Activated T-cell treated with anti-CD3 and anti-CD28 coated beads for 1 hour (primary cell): ENCODE data around the gene SLAMF6.
"Not testable (repeated sequence)": the region's sequence is repeated elsewhere in the genome, so short reads cannot be mapped to it uniquely, and the experiment has no call there.

Experiments
- DNase-seq: peaks from one replicate; pipeline ENCODE4 v3.0.0-alpha.2; 2020; ENCODE audit warnings: low read depth

Gene SLAMF6

GRCh38 chr1:160504651-160505050, 18.4 kb downstream of the SLAMF6 start:
- no peak for DNase-seq

DNA sequence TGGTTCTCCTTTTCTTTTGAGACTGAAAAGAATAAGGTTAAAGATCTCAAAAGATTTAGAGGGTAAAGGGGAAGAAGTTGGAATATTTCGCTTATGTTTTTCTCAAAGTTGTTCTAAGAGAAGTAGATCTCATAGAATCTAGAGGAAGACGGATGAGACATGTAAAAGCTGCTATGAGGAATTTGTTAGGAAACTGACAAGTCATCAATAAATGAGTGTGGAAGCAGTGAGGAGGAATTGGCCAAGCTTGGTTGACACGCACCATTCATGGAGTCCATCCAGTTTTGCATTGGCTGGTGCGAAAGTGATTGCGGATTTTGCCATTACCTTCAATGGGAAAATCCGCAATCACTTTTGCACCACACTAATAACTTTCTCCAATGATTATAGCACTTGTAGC, 20.0 kb downstream of the SLAMF6 start:
- no peak for DNase-seq

GRCh38 chr1:160500321-160500990, 22.6 kb downstream of the SLAMF6 start:
- no peak for DNase-seq

- no peak for DNase-seq
Measured at GRCh38 chr1:160499631-160500030, 23.4 kb downstream of the SLAMF6 start.

DNA sequence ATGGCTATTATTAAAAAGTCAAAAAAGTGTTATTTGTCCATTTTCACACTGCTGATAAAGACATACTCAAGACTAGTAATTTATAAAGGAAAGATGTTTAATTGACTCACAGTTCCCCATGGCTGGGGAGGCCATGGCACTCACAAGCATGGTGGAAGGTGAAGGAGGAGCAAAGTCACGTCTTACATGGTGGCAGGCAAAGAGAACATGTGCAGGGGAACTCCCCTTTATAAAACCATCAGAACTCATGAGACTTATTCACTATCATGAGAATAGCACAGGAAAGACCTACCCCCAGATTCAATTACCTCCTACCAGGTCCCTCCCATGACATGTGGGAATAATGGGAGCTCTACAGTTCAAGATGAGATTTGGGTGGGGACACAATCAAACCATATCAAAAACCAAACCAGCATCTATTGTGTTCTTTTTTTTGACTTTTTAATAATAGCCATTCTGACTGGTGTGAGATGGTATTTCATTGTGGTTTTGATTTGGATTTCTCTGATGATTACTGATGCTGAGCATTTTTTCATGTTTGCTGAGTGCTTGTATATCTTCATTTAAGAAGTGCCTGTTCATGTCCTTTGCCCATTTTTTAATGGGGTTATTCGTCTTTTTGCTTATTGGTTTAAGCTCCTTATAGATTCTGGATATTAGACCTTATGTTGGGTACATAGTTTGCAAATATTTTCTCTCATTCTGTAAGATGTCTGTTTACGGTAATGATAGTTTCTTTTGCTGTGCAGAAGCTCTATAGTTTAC, 24.6 kb downstream of the SLAMF6 start:
- DNase-seq: not testable (repeated sequence)

- DNase-seq: no peak
Measured at GRCh38 chr1:160496334-160496733, 26.7 kb downstream of the SLAMF6 start.

- DNase-seq: no peak
Measured at GRCh38 chr1:160494620-160495019, 28.4 kb downstream of the SLAMF6 start.

- DNase-seq: no peak
Measured at GRCh38 chr1:160492617-160493016, 30.4 kb downstream of the SLAMF6 start.

GRCh38 chr1:160491981-160492380, 31.1 kb downstream of the SLAMF6 start:
- no peak for DNase-seq

- DNase-seq: no peak
Measured at GRCh38 chr1:160491017-160491416, 32.0 kb downstream of the SLAMF6 start.

- DNase-seq: no peak
Measured at GRCh38 chr1:160489513-160490261, 33.4 kb downstream of the SLAMF6 start.

- no peak for DNase-seq
Measured at GRCh38 chr1:160488347-160489058, 34.6 kb downstream of the SLAMF6 start.

DNA sequence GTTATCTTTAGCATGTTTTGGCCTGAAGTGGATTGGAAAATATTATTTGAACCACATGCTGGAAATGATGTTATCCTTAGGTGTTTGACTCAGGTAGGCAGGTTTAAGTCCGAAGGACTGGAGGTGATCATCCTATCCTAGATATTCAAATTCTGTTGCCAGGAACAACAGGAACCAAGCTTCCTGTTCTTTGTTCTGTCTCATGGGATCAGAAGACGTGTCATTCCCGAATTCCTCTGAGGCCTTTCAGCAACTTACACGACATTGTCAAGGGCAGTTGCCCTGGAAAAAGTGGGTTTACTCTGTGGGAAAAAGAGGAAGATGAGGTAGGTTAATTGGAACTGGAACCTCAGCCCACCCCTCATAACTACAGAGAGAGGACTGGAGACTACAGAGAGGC, 36.6 kb downstream of the SLAMF6 start:
- DNase-seq: no peak

- DNase-seq: no peak
Measured at GRCh38 chr1:160483505-160484185, 39.4 kb downstream of the SLAMF6 start.

DNA sequence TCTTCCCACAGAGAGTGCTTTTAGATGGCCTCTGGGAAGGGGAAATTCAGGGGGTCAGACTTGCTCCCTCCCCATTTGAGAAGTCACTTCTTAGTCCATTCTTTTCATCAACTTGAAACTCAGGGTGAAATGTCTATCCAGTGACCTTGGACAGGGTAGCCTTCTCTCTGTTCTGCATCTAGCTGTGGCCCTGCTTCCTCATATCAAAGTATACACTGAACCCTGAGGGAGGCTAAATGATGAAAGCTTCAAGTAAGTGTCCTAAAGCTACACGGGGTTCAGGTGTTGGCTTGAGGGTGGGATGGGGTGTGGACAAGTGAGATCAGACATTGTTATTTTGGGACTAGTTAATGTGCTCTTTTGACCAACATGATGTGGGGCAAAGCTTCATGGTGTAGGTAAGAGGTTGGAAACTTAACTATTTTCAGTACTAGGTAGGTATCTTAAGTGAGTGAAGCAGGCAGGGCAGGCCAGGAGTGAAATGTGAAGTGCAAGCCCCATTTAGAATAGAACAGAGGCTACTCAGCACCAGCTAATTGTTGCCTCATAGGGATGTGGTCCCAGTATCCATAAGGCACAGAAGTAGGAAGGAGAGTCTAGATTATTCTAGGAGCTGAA, 41.0 kb downstream of the SLAMF6 start:
- DNase-seq: no peak

- DNase-seq: not testable (repeated sequence)
Measured at GRCh38 chr1:160480781-160481180, 42.3 kb downstream of the SLAMF6 start.

GRCh38 chr1:160479091-160479490, 44.0 kb downstream of the SLAMF6 start:
- not testable (repeated sequence) for DNase-seq

- no peak for DNase-seq
Measured at GRCh38 chr1:160474392-160475242, 48.4 kb downstream of the SLAMF6 start.

- DNase-seq: no peak
Measured at GRCh38 chr1:160472112-160472511, 50.9 kb downstream of the SLAMF6 start.

- DNase-seq: no peak
Measured at GRCh38 chr1:160471253-160471652, 51.8 kb downstream of the SLAMF6 start.
